ENCODE data around the gene CCL27.

GRCh38 chr9:34693560-34693959 is 31.1 kb upstream of the CCL27 start:
- TF ChIP-seq MAX (CRISPR knock-in tag; IDR thresholded peaks at IDR 0.05) (no peak), SMAD3 (CRISPR knock-in tag; IDR thresholded peaks at IDR 0.05; ENCODE audit: borderline replicate concordance) (no peak), CTCF (IDR thresholded peaks at IDR 0.05) (no peak), TCF7 (CRISPR knock-in tag; IDR thresholded peaks at IDR 0.05; ENCODE audit: low read depth) (no peak), JAZF1 (CRISPR knock-in tag; IDR thresholded peaks at IDR 0.05) (no peak), ZNF121 (CRISPR knock-in tag; IDR thresholded peaks at IDR 0.05) (no peak), SP1 (CRISPR knock-in tag; conservative IDR thresholded peaks at IDR 0.05) (no peak), FOXJ3 (CRISPR knock-in tag; IDR thresholded peaks at IDR 0.05; ENCODE audit: borderline replicate concordance) (no peak)
